GM12878 (cell line): ENCODE data around the gene SEC24C. TPM values are rescaled to one million over a fixed set of nuclear protein-coding genes. Genes with fewer than 3 reads are reported as not detected.

Experiments
- CHD1 ChIP-seq: IDR thresholded peaks from 2 replicates; pipeline ENCODE4 v1.6.1; 2012; ENCODE audit warnings: low read depth, low read length, improper control_type of control experiment
- CHD2 ChIP-seq: IDR thresholded peaks from 2 replicates; pipeline ENCODE4 v1.6.1; 2011; ENCODE audit warnings: low read depth, low read length, improper control_type of control experiment, borderline replicate concordance
- GABPA ChIP-seq: IDR thresholded peaks from 2 replicates; pipeline ENCODE4 v1.6.1; 2014; ENCODE audit warnings: antibody characterized with exemption, low read depth, mild to moderate bottlenecking, inconsistent platforms
- KAT2A ChIP-seq: conservative IDR thresholded peaks from 2 replicates; pipeline ENCODE4 v1.6.1; 2011; ENCODE audit warnings: low read depth, low read length; ENCODE audit not compliant: control insufficient read depth
- NR2C1 ChIP-seq: fragments of 450-650 bp; IDR thresholded peaks from 2 replicates; pipeline ENCODE4 v1.6.1; 2017; ENCODE audit warnings: antibody characterized with exemption, mild to moderate bottlenecking, moderate library complexity
- NR2F1 ChIP-seq: fragments of 450-650 bp; conservative IDR thresholded peaks from 2 replicates; pipeline ENCODE4 v1.6.1; 2017; ENCODE audit warnings: mild to moderate bottlenecking
- PML ChIP-seq: IDR thresholded peaks from 2 replicates; pipeline ENCODE4 v1.6.1; 2012; ENCODE audit warnings: low read length, inconsistent platforms
- RELA ChIP-seq: fragments of 450-650 bp; IDR thresholded peaks from 2 replicates; pipeline ENCODE4 v1.8.0; 2014; ENCODE audit warnings: borderline replicate concordance; ENCODE audit not compliant: partially characterized antibody
- SMAD1 ChIP-seq: fragments of 450-650 bp; IDR thresholded peaks from 2 replicates; pipeline ENCODE4 v1.6.1; 2018; ENCODE audit warnings: mild to moderate bottlenecking, low read depth; ENCODE audit not compliant: partially characterized antibody
- SMC3 ChIP-seq: IDR thresholded peaks from 2 replicates; pipeline ENCODE4 v1.6.1; 2011; ENCODE audit warnings: low read length, improper control_type of control experiment, borderline replicate concordance
- ZNF24 ChIP-seq: fragments of 450-650 bp; IDR thresholded peaks from 2 replicates; pipeline ENCODE4 v1.6.1; 2017; ENCODE audit warnings: antibody characterized with exemption, mild to moderate bottlenecking
- polyA plus RNA-seq, 11 experiments: library from polyadenylated mRNA; depleted of rRNA in 4 of 11; unstranded in 6 of 11; stranded (reverse) in 5 of 11; fragments of >200 nt; fragmentation: Nextera tagmentation in 4 of 11; fragmentation: Illumina TruSeq in 1 of 11; extraction: Ambion mirVana in 4 of 11; extraction: Trizol in 1 of 11; gene quantifications; 1 replicate in 1 of 11; 2 replicates in 10 of 11; pipeline versions ENCODE4 v1.2.1 to v1.2.3, GENCODE V29; 2011 to 2016; ENCODE audit warnings: inconsistent platforms in 2 of 11, missing spikeins in 2 of 11, low read depth in 1 of 11
- total RNA-seq, 4 experiments: library from RNA; depleted of rRNA in 3 of 4; stranded (reverse); fragments of >200 nt in 3 of 4; fragmentation: Illumina TruSeq in 1 of 4; extraction: Trizol in 1 of 4; gene quantifications; 2 replicates each; pipeline versions ENCODE4 v1.2.1 to v1.2.3, GENCODE V29; 2013 to 2021
- TF ChIP-seq, protein P1 (sequence below): fragments of 150-350 bp; IDR thresholded peaks from 2 replicates; pipeline ENCODE4 v1.6.1; 2014; ENCODE audit warnings: mild to moderate bottlenecking, low read depth, low read length
- TF ChIP-seq, protein P2 (sequence below): IDR thresholded peaks from 2 replicates; pipeline ENCODE4 v1.6.1; 2011; ENCODE audit warnings: mild to moderate bottlenecking, low read depth, low read length, moderate library complexity; ENCODE audit not compliant: insufficient replicate concordance

Gene SEC24C
- total and polyA plus RNA-seq, 10 of the 15 experiments (the other 5 are each of a cell fraction or from before 2014, with no cell fraction given), result 12.7 to 117 (median 73.8) TPM

DNA sequence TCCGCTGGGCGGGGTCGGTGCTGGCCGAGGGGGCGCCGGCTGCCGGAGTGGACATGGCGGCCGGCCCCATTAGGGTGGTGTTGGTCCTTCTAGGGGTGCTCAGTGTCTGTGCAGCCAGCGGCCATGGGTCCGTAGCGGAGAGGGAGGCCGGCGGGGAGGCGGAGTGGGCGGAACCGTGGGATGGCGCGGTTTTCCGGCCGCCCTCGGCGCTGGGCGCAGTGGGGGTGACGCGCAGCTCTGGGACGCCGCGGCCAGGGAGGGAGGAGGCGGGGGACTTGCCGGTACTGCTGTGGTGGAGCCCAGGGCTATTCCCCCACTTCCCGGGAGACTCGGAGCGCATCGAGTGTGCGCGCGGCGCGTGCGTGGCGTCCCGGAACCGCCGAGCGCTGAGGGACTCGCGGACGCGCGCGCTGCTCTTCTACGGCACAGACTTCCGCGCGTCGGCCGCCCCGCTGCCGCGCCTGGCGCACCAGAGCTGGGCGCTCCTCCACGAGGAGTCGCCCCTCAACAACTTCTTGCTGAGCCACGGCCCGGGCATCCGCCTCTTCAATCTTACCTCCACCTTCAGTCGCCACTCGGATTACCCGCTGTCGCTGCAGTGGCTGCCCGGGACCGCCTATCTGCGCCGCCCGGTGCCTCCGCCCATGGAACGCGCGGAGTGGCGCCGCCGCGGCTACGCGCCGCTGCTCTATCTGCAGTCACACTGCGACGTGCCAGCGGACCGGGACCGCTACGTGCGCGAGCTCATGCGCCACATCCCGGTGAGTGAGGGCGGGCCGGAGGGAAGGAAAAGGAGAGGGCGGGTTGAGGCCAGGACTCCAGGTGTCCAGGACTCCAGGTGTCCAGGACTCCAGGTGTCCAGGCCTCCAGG lies 28.3 kb downstream of the SEC24C start (continued):
- no peak for TF ChIP-seq CHD1
- TF ChIP-seq, protein P1, sequence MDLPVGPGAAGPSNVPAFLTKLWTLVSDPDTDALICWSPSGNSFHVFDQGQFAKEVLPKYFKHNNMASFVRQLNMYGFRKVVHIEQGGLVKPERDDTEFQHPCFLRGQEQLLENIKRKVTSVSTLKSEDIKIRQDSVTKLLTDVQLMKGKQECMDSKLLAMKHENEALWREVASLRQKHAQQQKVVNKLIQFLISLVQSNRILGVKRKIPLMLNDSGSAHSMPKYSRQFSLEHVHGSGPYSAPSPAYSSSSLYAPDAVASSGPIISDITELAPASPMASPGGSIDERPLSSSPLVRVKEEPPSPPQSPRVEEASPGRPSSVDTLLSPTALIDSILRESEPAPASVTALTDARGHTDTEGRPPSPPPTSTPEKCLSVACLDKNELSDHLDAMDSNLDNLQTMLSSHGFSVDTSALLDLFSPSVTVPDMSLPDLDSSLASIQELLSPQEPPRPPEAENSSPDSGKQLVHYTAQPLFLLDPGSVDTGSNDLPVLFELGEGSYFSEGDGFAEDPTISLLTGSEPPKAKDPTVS, result no peak
- TF ChIP-seq KAT2A, result no peak
- no peak for TF ChIP-seq ZNF24
- TF ChIP-seq, protein P2, sequence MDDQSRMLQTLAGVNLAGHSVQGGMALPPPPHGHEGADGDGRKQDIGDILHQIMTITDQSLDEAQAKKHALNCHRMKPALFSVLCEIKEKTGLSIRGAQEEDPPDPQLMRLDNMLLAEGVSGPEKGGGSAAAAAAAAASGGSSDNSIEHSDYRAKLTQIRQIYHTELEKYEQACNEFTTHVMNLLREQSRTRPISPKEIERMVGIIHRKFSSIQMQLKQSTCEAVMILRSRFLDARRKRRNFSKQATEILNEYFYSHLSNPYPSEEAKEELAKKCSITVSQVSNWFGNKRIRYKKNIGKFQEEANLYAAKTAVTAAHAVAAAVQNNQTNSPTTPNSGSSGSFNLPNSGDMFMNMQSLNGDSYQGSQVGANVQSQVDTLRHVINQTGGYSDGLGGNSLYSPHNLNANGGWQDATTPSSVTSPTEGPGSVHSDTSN, result peak; percentile 4
- peak; percentile 53 for TF ChIP-seq CHD2
- no peak for TF ChIP-seq GABPA
- peak; percentile 71 for TF ChIP-seq NR2F1
- TF ChIP-seq PML, result peak; percentile 93
- no peak for TF ChIP-seq SMC3
- TF ChIP-seq SMAD1, result no peak
- TF ChIP-seq RELA, result peak; percentile 54
- 0 out of 2 replicates have a peak, but pooled peaks have one; percentile 6 for TF ChIP-seq NR2C1
